Suprapubic skin (tissue), 4 donors: ENCODE results near the gene CCDC169.

ENCODE experiments used
- EP300 ChIP-seq: sonication (generic); formaldehyde crosslinking; IDR thresholded peaks from one replicate; pipeline ENCODE4 v1.6.1; 2017; ENCODE audit warnings: antibody characterized with exemption
- POLR2A ChIP-seq, 2 donors: fragments of 450-650 bp; IDR thresholded peaks; one replicate each; pipeline ENCODE4 v1.6.1; 2017; ENCODE audit warnings: antibody characterized with exemption in 2 of 2, mild to moderate bottlenecking in 2 of 2, moderate library complexity in 2 of 2
- POLR2AphosphoS5 ChIP-seq, 3 donors: sonication (generic); formaldehyde crosslinking; IDR thresholded peaks; one replicate each; pipeline ENCODE4 v1.6.1; 2017; ENCODE audit warnings: antibody characterized with exemption in 3 of 3
- TF ChIP-seq, protein P1 (sequence below), 2 donors: fragments of 200-600 bp in 1 of 2; fragments of 450-650 bp in 1 of 2; sonication (generic) in 1 of 2; IDR thresholded peaks; one replicate each; pipeline ENCODE4 v1.5.1; 2016 to 2019; ENCODE audit warnings: antibody characterized with exemption in 2 of 2, mild to moderate bottlenecking in 1 of 2, moderate library complexity in 1 of 2

DNA sequence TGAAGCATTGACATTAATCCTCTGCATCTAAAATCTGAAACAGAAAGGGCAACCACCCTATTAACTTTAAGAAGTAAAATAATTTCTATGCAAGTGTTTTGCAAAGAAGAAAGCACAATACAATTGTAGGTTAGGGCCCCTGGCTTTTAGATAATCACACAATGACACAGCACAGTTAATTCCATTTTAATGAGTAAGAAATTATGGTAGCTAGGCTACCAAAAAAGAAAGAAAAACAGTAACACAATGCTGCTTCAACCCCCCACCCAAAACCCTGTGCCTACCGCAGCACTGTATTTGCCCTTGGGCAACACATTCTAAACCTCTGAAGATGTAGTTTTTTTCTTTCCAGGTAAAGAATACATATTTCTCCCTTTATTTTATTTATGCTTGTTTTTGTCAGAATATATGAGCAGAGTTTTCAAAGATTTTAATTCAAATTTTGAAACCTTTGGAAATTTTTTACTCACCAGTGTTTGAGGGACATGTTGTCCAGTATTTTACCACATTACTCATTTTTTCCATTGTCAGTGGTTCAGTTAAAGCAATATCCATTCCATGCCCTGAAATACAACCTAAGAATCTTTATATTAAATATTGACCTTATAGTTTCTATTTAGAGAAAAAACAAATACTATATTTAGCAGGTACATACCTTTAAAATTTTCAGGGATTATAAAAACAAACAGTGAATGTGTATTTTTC is 104.3 kb downstream of the CCDC169 start:
- TF ChIP-seq, protein P1, sequence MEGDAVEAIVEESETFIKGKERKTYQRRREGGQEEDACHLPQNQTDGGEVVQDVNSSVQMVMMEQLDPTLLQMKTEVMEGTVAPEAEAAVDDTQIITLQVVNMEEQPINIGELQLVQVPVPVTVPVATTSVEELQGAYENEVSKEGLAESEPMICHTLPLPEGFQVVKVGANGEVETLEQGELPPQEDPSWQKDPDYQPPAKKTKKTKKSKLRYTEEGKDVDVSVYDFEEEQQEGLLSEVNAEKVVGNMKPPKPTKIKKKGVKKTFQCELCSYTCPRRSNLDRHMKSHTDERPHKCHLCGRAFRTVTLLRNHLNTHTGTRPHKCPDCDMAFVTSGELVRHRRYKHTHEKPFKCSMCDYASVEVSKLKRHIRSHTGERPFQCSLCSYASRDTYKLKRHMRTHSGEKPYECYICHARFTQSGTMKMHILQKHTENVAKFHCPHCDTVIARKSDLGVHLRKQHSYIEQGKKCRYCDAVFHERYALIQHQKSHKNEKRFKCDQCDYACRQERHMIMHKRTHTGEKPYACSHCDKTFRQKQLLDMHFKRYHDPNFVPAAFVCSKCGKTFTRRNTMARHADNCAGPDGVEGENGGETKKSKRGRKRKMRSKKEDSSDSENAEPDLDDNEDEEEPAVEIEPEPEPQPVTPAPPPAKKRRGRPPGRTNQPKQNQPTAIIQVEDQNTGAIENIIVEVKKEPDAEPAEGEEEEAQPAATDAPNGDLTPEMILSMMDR (IDR thresholded peaks at IDR 0.05) = no peak
- TF ChIP-seq POLR2A (IDR thresholded peaks at IDR 0.05) (no peak), EP300 (no peak), POLR2AphosphoS5 (IDR thresholded peaks at IDR 0.05) (no peak)
